HepG2 (cell line): ENCODE measurements around the gene CISD2.

ENCODE experiments used
- BHLHE40 ChIP-seq: IDR thresholded peaks from 2 replicates; pipeline ENCODE4 v1.6.1; 2011; ENCODE audit warnings: low read length, improper control_type of control experiment
- DPF2 ChIP-seq: sonication (generic); formaldehyde crosslinking; IDR thresholded peaks from 2 replicates; pipeline ENCODE4 v1.4.0; 2020; ENCODE audit warnings: mild to moderate bottlenecking, low read depth, missing genetic modification reagents, borderline replicate concordance
- FOXC1 ChIP-seq: sonication (generic); formaldehyde crosslinking; IDR thresholded peaks from 2 replicates; pipeline ENCODE4 v1.8.0; 2022; ENCODE audit warnings: mild to moderate bottlenecking, missing genetic modification reagents, borderline replicate concordance
- GATAD2A ChIP-seq: IDR thresholded peaks from 2 replicates; pipeline ENCODE4 v1.6.1; 2016
- PBX3 ChIP-seq: sonication (generic); formaldehyde crosslinking; IDR thresholded peaks from 2 replicates; pipeline ENCODE4 v1.8.1; 2023; ENCODE audit warnings: missing genetic modification reagents, inconsistent platforms, borderline replicate concordance
- POLR2A ChIP-seq, 2 experiments: IDR thresholded peaks; 2 replicates each; pipeline ENCODE4 v1.6.1; 2011; ENCODE audit warnings: low read depth in 2 of 2, low read length in 2 of 2, mild to moderate bottlenecking in 1 of 2, moderate library complexity in 1 of 2; ENCODE audit not compliant: insufficient read depth in 1 of 2
- RELA ChIP-seq: sonication (generic); formaldehyde crosslinking; IDR thresholded peaks from 2 replicates; pipeline ENCODE4 v1.4.0; 2020; ENCODE audit warnings: missing genetic modification reagents
- XBP1 ChIP-seq: sonication (generic); formaldehyde crosslinking; IDR thresholded peaks from 2 replicates; pipeline ENCODE4 v1.5.0; 2020; ENCODE audit warnings: missing genetic modification reagents
- ZFP1 ChIP-seq: IDR thresholded peaks from 2 replicates; pipeline ENCODE4 v1.6.1; 2016
- ZNF180 ChIP-seq: sonication (generic); formaldehyde crosslinking; IDR thresholded peaks from 2 replicates; pipeline ENCODE4 v1.4.0; 2020; ENCODE audit warnings: low read depth, missing genetic modification reagents, borderline replicate concordance
- ZNF263 ChIP-seq: sonication (generic); formaldehyde crosslinking; IDR thresholded peaks from 2 replicates; pipeline ENCODE4 v1.4.0; 2020; ENCODE audit warnings: missing genetic modification reagents
- ZNF552 ChIP-seq: sonication (generic); formaldehyde crosslinking; IDR thresholded peaks from 2 replicates; pipeline ENCODE4 v1.9.0; 2022; ENCODE audit warnings: missing genetic modification reagents, mild to moderate bottlenecking, borderline replicate concordance

GRCh38 chr4:102867278-102868152, 1.3 kb upstream of the CISD2 start:
- TF ChIP-seq ZNF180 (CRISPR knock-in tag) (no peak), ZNF552 (CRISPR knock-in tag) (no peak), PBX3 (CRISPR knock-in tag) (no peak), GATAD2A (no peak), RELA (CRISPR knock-in tag) (no peak), ZNF263 (CRISPR knock-in tag) (no peak), POLR2A (IDR thresholded peaks at IDR 0.05; ENCODE audit: insufficient read depth in 1 of 2, low read depth in 2 of 2, low read length in 2 of 2) (no peak), DPF2 (no peak), XBP1 (no peak), FOXC1 (CRISPR knock-in tag) (no peak), ZFP1 (no peak), BHLHE40 (no peak)
